GM12892 (cell line): ENCODE measurements around the gene NET1.

ENCODE experiments used
- POLR2A ChIP-seq: IDR thresholded peaks from 2 replicates; pipeline ENCODE4 v1.6.1; 2011; ENCODE audit warnings: low read depth, low read length, control low read depth
- POLR2AphosphoS5 ChIP-seq: IDR thresholded peaks from 2 replicates; pipeline ENCODE4 v1.6.1; 2011; ENCODE audit warnings: low read depth, low read length, control low read depth

DNA sequence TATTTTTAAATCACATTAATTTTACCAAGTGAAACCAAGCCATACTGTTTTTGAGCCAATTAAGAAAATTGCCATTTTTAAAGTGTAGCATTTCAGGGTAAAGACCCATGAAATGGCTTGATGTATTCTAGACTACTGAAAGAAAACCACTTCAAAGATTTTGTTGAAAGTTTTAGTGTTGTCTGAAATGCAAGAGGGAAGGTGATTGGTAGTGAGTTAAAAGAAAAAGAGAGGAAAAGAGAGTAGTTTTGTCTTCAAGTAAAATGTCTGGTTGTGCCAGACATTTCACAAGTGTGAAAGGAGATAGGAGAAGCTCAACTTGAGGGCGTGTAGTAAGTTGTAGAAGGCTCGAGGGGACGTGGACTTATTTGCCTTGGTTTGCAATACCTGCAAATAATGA lies 45.4 kb downstream of the NET1 start:
- TF ChIP-seq POLR2AphosphoS5 (no peak), POLR2A (no peak)
